IMR-90 (cell line): ENCODE measurements around the gene PDE11A.

Experiments
- BHLHE40 ChIP-seq: fragments of 150-350 bp; IDR thresholded peaks from 2 replicates; pipeline ENCODE4 v1.6.1; 2016; ENCODE audit warnings: mild to moderate bottlenecking, low read depth, low read length
- CHD1 ChIP-seq: IDR thresholded peaks from 2 replicates; pipeline ENCODE4 v1.6.1; 2012; ENCODE audit warnings: low read depth, low read length, improper control_type of control experiment
- CTCF ChIP-seq: conservative IDR thresholded peaks from 2 replicates; pipeline ENCODE4 v1.5.1; 2012; ENCODE audit warnings: mild to moderate bottlenecking, low read depth, low read length, improper control_type of control experiment
- POLR2A ChIP-seq: IDR thresholded peaks from 2 replicates; pipeline ENCODE4 v1.6.1; 2012; ENCODE audit warnings: mild to moderate bottlenecking, low read depth, low read length
- SMC3 ChIP-seq: fragments of 150-350 bp; IDR thresholded peaks from 2 replicates; pipeline ENCODE4 v1.6.1; 2016; ENCODE audit warnings: low read depth, mild to moderate bottlenecking, antibody characterized with exemption, low read length, moderate library complexity

- TF ChIP-seq CHD1: no peak
- TF ChIP-seq CTCF: no peak
- TF ChIP-seq SMC3: no peak
- TF ChIP-seq BHLHE40: no peak
- TF ChIP-seq POLR2A: no peak
Measured at GRCh38 chr2:177622521-177622920, 450.1 kb downstream of the PDE11A start.
